Stimulated activated CD8-positive, alpha-beta memory T cell treated with anti-CD3 and anti-CD28 coated beads, Interleukin-2, amount 100 ng/mL, for 48 hours (primary cell): ENCODE data around the gene PDGFA.

ENCODE experiments used
- DNase-seq, 2 donors: peaks; one replicate each; pipeline ENCODE4 v3.0.0-alpha.2; 2020; ENCODE audit warnings: low read depth in 2 of 2

Gene PDGFA

DNA sequence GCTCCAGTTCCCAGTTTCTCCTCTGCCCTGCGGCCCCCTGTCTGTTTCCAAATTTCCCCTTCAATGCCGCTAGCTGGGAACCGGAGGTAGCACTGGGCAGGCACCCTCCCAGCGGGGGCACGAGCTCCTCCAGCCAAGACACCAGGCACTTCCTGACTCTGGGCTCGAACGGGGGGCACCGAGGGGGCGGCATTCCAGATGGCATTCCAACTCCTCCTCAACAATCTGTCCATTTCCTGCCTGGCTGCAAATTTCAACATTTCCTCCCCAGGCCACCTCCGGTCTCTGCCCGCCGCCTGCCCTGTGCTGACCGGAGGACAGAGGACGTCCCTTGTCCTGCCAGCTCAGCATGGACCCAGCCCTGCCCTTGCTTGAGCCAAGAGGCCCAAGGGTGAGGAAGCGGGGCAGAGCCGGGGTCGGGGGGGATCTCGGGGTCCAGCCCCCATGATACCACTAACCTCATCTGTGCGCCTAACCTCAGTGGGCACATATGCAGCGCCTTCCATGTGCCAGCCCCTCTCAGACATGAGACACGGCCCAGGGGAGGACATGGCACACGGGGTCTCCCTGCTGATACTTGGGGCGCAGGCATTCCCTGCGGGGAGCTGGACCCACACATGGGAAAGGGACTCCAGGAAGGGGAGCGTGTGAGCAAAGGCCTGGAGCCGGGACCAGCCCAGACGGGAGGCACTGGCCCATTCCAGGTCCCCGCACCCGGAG is 58.0 kb downstream of the PDGFA start:
- no peak for DNase-seq

DNA sequence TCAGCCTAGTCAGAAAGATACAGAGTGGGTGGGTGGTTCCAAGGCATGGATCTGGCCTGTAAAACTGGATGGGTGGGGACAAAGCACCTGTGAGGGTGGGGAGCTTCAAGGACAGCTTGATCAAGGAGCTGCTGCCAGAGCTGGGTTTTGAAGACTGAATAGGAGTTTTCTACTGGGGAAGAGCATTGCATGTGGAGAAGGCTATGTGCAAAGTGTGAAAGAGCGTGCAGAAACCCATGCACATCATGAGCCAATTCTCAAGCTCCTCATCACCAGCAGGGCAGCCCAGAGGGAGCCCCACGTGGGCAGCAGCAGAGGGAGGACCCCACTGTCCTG is 58.6 kb downstream of the PDGFA start:
- no peak for DNase-seq

DNA sequence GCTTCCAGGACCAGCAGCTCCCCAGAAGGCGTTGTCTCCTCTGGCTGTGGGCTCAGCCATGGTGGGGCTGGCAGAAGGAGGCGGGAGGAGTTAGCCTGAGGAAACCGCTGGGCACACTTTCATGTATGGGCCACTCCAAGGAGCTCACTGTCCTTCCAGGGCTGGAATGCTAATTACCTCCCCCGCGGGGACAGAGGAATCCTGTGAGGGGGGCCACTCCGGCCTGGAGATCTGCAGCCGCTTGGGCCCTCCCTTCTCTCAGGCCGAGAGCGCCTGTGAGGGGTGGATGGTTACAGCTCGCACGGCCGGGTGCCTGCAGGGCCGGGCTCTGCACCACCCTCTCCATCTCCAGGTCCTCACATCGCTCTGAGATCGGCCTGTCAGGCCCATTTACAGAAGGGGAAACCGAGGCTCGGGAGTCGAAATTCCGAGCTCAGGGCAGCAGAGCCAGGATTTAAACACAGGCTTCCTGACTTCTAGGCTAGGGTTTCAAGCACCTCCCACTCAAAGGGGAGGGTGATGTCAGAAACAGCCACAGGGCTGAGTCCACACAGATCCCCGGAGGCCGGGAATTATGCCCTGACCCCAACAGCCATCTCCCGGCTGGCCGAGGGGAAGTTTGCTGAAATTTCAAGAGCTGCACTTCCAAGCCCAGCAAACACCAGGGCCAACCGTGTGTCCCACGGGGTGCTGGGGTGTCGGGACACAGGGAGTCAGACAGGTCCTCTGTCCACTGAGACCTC is 59.1 kb downstream of the PDGFA start:
- no peak for DNase-seq

DNA sequence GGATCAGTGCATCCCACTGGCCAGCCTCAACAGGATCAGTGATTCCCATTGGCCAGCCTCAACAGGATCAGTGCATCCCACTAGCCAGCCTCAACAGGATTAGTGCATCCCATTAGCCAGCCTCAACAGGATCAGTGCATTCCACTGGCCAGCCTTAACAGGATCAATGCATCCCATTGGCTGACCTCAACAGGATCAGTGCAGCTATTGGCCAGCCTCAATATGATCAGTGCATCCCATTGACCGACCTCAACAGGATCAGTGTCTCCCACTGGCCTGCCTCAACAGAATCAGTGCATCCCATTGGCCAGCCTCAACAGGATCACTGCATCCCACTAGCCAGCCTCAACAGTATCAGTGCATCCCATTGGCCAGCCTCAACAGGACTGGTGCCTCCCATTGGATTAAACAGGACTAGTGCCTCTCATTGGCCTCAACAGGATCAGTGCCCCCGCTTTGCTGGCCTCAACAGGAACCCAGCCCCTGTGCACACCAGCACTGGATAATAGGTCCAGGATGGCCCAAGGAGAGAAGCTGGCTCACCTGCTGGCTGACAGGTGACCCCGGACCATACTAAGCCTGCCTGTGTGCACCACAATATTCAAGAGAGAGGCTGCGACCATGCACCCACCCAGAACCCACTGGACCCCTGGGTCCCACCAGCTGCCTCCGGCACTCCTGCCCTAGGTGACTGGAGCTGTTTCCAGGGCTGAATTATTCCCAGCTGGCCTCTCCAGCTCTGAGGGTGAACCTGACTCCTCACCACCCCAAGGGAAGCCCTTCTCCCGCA is 59.9 kb downstream of the PDGFA start:
- DNase-seq: no peak

DNA sequence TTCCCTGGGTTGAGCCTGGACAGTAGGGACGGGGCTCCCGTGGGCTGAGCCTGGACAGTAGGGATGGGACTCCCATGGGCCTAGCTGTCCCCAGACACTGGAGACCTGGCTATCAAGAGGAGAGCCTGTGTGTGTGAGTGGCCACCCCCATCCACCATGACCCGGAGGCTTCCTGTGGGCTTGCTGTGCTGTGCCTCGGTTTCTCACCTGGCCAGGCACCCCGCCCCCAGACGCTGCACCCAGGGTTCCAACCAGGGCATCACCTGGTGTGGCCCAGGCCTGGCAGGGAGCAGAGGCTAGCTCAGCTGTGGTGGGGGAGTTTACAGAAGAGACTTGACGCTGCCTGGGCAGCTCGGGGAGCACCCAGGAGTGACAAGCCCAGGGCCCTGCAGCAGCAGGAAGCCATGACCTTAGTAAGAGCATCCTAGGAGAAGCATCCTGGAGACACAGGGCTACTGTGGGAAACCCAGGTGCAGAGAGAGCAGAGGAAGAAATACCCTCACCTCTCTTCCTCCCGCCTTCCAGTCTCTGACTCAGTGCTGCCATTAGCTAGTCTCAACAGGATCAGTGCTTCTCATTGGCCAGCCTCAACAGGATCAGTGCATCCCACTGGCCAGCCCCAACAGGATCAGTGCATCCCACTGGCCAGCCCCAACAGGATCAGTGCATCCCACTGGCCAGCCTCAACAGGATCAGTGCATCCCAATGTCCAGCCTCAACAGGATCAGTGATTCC is 61.0 kb downstream of the PDGFA start:
- no peak for DNase-seq

DNA sequence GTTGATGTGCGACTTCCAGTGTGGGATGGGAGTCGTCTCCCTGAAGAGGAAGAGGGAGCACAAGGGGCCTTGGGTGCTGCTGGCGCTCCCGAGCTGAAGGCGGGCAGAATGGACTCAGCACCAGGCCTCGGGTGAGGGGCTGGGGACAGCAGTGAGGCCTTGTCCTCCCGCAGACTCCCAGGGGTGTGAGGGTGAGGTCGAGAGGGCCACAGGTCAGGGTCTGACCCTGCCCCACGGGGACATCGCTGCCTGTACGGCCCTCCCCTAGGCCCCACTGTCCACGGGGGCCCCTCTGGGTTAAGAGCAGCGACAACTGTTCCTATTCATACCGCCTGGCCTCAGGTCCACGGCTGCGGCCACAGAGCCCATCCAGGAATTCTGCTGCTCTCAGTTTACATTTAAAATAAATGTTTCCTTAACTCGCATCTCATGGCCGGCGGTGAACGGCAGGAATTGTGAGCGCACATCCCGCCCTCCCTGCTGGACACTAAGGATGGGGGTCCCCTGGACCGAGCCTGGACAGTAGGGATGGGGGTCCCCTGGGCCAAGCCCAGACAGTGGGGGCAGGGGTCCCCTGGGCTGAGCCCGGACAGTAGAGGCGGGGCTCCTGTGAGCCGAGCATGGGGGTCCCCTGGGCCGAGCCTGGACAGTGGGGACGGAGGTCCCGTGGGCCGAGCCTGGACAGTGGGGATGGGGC is 61.7 kb downstream of the PDGFA start:
- DNase-seq: no peak

DNA sequence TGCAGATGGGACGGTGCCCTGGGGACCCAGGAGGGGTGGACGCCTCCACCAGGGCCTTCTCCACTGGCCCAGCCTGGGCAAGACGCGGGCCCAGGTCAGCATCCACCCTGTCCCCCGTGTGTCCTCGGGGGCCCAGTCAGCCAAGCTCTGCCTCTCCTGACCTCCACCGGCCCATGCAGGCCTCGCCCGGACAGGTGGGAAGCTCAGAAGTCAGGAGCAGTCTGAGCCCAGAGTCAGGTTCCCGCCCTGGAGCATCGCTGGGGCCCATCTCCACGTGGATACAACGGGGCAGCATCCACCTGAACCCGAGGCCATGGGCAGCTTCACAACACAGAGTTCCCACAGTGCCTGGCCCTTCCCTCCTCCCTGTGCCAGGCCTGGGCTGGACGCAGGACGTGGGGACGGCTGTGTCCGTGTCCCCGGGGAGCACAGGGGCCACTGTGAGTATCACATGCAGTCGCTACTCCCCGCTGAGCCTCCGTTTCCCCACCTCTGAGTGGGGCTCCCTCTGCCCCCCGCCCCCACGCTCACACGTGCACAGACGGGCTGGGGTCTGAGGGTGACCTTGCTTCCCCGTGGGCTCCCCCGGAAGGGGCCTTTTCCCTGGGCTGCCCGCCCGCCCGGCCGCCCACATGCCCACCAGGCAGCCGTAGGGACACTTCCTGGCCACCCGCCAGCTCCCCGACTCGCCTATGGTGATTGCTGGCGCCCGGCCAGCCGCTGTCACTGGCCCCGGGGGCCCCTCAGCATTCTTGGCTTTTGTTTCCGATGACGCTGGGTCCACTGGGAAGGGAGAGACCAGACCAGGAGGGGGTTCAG is 64.3 kb downstream of the PDGFA start:
- DNase-seq: no peak

DNA sequence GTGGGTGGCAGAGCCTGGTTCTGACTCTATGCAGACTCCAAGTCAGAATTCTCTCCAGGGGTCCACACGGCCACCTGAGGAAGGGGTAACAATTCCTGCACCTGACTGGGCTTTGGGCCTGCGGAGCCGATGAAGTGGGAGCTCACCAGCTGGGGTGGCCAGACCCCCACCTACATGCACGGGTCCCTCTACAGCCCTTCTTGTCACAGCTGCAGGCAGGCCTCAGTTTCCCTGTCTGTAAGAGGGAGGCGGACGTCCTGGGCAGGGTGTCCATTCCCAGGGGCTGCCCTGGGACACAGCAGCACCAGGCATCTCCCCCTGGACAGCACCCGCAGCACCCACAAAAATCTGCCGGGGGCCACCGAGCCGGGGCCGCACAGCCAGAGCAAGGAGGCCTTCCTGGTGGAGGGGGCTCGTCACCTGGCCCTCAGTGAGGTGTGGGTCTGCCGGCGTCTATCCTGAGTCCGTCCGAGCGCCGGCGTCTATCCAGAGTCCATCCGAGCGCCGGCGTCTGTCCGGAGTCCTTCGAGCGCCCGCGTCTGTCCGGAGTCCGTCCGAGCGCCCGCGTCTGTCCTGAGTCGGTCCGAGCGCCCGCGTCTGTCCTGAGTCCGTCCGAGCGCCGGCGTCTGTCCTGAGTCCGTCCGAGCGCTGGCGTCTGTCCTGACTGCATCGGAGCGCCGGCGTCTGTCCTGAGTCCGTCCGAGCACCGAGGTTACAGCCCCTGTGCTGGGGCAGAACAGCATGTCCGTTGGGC is 65.1 kb downstream of the PDGFA start:
- no peak for DNase-seq

DNA sequence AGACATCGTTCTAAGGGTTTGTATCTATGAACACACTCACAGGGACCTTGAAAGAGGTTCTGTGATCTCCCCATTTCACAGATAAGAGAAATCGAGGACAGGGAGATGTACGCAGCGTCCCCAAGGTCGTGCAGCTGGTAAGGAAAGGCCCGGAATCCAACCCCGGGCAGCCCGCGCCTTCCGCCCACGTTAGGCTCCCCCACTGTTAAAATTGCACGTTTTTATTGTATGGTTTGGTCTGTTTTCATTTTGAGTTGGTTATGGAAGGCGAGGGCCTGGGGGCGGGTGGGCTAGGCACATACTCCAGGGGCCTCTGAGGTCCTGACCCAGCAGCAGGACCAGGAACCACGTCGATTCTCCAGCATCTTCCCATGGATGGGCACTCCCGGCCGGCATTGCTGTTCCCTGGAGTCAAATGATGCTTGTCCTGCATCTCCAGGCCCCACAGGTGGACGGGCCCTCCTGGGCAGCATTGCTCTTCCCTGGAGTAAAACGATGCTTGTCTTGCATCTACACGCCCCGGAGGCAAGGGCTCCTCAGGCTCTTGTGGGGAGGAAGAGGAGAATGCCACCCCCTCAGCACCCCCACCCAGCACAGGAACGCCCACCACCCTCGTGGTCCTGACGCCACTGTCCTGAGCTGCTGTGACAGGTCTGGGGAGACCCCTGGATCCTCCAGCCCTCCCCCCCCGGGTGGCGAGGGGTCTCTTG is 65.9 kb downstream of the PDGFA start:
- no peak for DNase-seq

DNA sequence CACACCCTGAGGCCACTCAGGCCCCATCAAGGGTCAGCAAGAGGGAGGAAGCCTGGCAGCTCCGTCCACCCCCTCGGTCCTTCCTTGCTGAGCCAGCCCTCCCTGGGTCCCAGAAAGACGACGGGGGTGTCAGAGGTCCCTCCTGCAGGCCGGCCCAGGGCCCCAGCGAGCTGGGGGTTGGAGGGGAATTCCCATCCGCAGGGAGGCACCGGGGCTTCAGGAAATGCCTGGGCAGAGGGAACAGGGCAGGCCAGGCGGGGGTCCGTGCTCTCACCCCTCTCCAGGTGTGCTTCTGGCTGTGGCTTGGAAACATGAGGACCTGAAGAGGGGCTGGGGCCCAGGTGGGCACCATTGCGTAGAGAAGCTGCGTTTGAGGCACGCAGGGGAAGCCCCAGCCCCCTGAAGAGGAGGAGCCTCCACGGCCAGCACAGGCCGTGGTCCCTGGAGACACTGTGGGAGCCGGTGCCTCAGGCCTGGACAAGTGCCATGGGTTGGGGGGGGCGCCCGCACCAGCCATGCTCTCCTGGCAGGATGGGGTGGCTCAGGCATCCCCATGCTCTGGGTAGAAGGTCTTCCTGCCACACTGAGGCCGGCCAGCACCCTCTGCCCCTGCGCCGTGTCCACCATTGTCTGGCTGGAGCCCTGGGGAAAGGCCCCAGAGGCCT is 66.7 kb downstream of the PDGFA start:
- no peak for DNase-seq

DNA sequence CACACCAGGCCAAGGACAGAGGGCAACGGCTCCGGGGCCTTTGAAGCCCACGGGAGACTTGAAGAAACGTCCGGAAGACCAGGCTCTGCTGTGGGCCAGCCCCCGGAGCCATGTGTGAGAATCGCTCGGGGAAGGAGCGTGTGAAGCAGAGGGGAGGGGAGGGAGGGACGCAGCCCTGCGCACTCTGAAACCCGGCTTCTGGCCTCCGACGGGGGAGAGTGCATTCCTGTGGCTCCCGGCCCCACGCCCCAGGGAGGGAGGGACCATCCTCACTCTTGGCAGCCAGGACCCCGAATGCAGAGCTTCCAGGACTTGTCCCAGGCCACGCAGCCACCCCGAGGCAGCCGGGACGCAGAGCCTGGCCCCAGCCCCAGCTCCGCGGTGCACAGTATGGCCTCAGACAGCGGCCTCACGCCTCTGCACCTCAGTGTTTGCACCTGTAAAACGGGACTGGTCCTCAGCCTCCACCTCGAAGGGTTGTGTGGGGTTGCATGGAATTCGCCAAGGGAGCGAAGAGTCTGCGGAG is 67.4 kb downstream of the PDGFA start:
- no peak for DNase-seq

DNA sequence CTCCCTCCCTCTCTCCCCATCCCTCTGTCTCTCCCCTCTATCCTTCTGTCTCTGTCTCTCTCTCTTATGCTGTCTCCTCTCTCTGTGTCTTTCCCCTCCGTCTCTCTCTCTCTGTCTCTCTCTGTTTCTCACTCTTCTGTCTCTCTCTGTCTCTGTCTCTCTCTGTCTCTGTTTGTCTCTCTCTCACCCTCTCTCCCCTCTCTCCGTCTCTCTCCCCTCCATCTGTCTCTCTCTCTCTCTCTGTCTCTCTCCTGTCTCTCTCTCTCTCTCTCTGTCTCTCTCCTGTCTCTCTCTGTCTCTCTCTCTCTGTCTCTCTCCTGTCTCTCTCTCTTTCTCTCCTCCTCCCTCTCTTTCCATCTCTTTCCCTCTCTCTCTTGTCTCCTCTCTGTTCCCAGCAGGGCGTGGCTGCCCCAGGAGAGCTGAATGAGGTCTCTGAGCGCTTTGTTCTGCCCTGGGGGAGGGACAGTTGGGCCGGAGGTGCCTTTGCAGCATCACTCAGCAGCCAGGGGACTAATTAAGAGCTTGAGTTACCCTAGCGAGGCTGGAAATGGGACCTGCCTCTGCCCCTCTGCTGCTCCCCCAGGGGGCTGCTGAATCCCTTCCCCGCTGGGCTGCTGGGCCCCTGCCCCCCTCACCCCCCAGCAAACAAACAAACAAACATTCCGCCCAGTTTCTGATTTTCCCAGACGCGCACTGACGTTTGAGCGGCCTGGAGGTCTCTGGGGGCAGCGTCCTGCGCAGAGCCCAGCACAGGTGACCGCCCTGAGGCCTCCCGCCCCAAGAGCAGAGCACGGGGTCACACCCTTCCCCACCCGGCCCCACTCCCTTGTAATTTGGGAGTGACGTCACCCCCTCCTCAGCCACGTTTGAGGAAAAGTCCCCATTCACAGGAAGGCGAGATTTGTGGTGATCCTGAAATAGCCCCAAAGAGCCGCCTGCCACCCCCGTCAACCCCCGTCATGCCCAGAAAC is 68.1 kb downstream of the PDGFA start:
- no peak for DNase-seq

DNA sequence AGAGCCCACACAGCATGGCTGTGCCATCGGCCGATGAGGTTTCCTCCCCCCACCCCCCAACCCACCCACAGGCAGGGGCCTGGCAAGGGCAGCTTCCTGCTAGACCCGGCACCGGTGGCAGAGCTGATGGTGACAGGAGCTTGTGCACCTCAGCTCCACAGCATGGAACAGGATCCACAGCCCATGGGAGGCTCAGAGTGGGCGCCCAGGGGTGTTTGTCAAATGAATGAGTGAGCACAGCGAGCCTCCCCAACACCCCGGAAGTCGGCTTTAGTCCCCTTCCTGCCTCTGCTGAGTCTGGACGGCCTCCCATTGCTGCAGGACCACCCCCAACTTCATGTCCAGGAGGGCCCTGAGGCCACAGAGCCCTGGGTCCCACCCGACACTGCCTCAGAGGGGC is 68.9 kb downstream of the PDGFA start:
- DNase-seq: no peak

DNA sequence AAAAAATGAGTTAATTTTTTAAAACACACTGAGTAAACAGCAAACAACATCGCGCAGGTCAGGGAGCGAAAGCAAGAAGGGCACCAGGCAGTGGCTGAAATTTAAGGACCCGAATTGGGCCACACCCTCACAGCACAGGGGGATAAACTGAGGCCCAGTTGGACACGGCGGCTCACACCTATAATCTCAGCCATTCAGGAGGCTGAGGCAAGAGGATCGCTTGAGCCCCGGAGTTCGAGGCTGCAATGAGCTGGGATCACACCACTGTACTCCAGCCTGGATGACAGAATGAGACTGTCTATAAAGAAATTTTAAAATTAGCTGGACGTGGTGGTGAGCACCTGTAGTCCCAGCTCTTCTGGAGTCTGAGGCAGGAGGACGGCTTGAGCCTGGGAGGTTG is 69.6 kb downstream of the PDGFA start:
- DNase-seq: no peak

DNA sequence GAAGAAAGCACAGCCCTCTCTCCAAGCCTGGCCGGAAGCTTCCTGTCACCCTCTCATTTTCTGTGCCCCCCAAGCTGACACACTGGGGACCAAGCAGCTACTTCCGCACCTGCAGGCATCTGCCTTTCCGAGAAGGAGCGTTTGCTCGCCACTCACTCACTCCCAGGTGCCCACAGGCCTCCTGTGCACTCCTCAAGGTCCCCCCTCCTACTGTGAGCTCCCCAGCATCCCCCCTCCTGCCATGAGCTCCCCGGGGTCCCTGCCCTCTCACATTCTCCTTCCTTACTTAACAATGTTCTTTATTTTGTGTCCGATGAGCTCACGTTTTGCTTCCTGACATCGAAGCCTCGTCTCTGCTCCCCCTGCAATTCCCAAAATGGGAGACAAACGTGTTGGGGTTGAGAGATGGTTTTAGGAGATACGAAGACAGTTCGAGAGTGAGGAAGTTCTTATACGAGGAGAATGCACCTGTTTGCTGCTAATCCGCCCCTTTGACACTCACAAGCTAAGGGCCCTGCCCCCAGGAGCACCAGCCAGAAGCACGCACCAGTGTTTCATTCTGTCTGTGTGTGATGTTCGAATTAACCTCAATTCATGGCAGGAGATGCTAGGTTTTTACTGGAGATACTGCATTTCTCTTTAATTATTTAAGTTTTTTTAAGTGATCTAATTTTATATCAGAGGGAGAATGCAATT is 70.2 kb downstream of the PDGFA start:
- no peak for DNase-seq

DNA sequence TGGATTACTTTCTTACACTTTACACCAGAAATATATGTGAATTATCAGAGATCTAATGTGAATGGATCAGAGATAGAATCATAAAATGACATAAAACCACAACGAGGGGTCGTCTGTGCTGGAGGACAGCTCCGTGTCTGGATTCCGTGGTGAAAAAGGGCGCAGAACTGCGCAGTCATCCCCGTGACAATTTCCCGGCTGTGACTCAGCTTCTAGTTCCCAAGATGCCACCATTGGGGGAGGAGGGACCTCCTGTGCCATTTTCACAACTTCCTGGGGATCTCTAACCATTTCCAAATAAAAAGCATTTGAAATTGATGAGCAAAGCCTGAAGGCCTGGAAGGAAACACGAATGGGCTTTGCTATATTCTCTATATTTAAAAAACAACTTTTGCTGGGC is 72.1 kb downstream of the PDGFA start:
- DNase-seq: no peak
